ENCODE results near the gene LRP1-AS. TPM values are rescaled to one million over a fixed set of nuclear protein-coding genes. Genes with fewer than 3 reads are reported as not detected.
A peak's percentile ranks its signal among the peaks of the same experiment; 100 is the strongest.
"Not testable (repeated sequence)": the region's sequence is repeated elsewhere in the genome, so short reads cannot be mapped to it uniquely, and the experiment has no call there.

Gene LRP1-AS
- polyA plus RNA-seq, 3 donors, result not detected

GRCh38 chr12:57128519-57129247, 18.7 kb downstream of the LRP1-AS start:
- DNase-seq (ENCODE audit: extremely low read depth in 1 of 11, low read depth in 9 of 11, low spot score in 4 of 11), result no peak

GRCh38 chr12:57127726-57128518, 19.5 kb downstream of the LRP1-AS start, which contains the start of gene LRP1:
Gene LRP1, plus strand, starts transcription at chr12:57128483. Its CDS starts 482 bp downstream, at chr12:57128965.
- DNase-seq (ENCODE audit: extremely low read depth in 1 of 11, low read depth in 9 of 11, low spot score in 4 of 11), result peak in 9 of 11 donors; percentile 69 to 82 (median 79)

- DNase-seq (ENCODE audit: extremely low read depth in 1 of 11, low read depth in 9 of 11, low spot score in 4 of 11), result peak in 2 of 11 donors; percentile 52 to 56
Observed at GRCh38 chr12:57127101-57127725, 20.2 kb downstream of the LRP1-AS start.

GRCh38 chr12:57126561-57126960, 20.9 kb downstream of the LRP1-AS start:
- DNase-seq (ENCODE audit: extremely low read depth in 1 of 11, low read depth in 9 of 11, low spot score in 4 of 11), result no peak

GRCh38 chr12:57126061-57126460, 21.4 kb downstream of the LRP1-AS start:
- DNase-seq (ENCODE audit: extremely low read depth in 1 of 11, low read depth in 9 of 11, low spot score in 4 of 11), result no peak

GRCh38 chr12:57124261-57124877, 23.1 kb downstream of the LRP1-AS start:
- DNase-seq (ENCODE audit: extremely low read depth in 1 of 11, low read depth in 9 of 11, low spot score in 4 of 11), result peak in 3 of 11 donors; percentile 65 to 75 (median 67)

- no peak for DNase-seq (ENCODE audit: extremely low read depth in 1 of 11, low read depth in 9 of 11, low spot score in 4 of 11)
Observed at GRCh38 chr12:57123813-57124212, 23.6 kb downstream of the LRP1-AS start.

- DNase-seq (ENCODE audit: extremely low read depth in 1 of 11, low read depth in 9 of 11, low spot score in 4 of 11), result not testable (repeated sequence)
Observed at GRCh38 chr12:57120718-57121117, 26.7 kb downstream of the LRP1-AS start.

- DNase-seq (ENCODE audit: extremely low read depth in 1 of 11, low read depth in 9 of 11, low spot score in 4 of 11), result no peak
Observed at GRCh38 chr12:57119294-57120085, 27.9 kb downstream of the LRP1-AS start.

- no peak for DNase-seq (ENCODE audit: extremely low read depth in 1 of 11, low read depth in 9 of 11, low spot score in 4 of 11)
Observed at GRCh38 chr12:57118711-57119271, 28.6 kb downstream of the LRP1-AS start.

GRCh38 chr12:57116580-57117281, 30.7 kb downstream of the LRP1-AS start:
- DNase-seq (ENCODE audit: extremely low read depth in 1 of 11, low read depth in 9 of 11, low spot score in 4 of 11), result no peak

GRCh38 chr12:57112492-57113294, 34.7 kb downstream of the LRP1-AS start:
- no peak for DNase-seq (ENCODE audit: extremely low read depth in 1 of 11, low read depth in 9 of 11, low spot score in 4 of 11)

GRCh38 chr12:57111031-57111734, 36.2 kb downstream of the LRP1-AS start, which contains the start of gene STAT6:
Gene STAT6, minus strand, starts transcription at chr12:57111362. Its CDS starts 3,084 bp downstream, at chr12:57108278.
- peak in 8 of 11 donors; percentile 60 to 83 (median 72) for DNase-seq (ENCODE audit: extremely low read depth in 1 of 11, low read depth in 9 of 11, low spot score in 4 of 11)

GRCh38 chr12:57110104-57111030, 37.1 kb downstream of the LRP1-AS start:
- DNase-seq (ENCODE audit: extremely low read depth in 1 of 11, low read depth in 9 of 11, low spot score in 4 of 11), result peak in 2 of 11 donors; percentile 39

All from renal cortex interstitium (tissue), 11 donors.